Liver (tissue), 9 donors: ENCODE data around the gene UBASH3B. TPM values are rescaled to one million over a fixed set of nuclear protein-coding genes. Genes with fewer than 3 reads are reported as not detected.

Source experiments
- DNase-seq: peaks from one replicate; pipeline ENCODE4 v3.0.0-alpha.2; 2017; ENCODE audit warnings: low spot score
- H3K27ac ChIP-seq, 2 donors: one replicate each; pipeline ENCODE4 v1.7.0; 2013; ENCODE audit warnings: inconsistent platforms in 2 of 2, low read length in 2 of 2, control low read depth in 1 of 2, low read depth in 1 of 2, mild to moderate bottlenecking in 1 of 2
- H3K27me3 ChIP-seq, 4 donors: one replicate each; pipeline versions ENCODE4 v1.6.1 to v1.7.0; 2013; ENCODE audit warnings: low read length in 3 of 4, inconsistent platforms in 1 of 4, mild to moderate bottlenecking in 1 of 4, moderate library complexity in 1 of 4; ENCODE audit not compliant: control insufficient read depth in 4 of 4, insufficient read depth in 4 of 4
- H3K36me3 ChIP-seq, 4 donors: one replicate each; pipeline versions ENCODE4 v1.6.1 to v1.7.0; 2013; ENCODE audit warnings: low read length in 3 of 4, mild to moderate bottlenecking in 3 of 4, low read depth in 1 of 4, moderate library complexity in 1 of 4; ENCODE audit not compliant: control insufficient read depth in 4 of 4, insufficient read depth in 3 of 4
- H3K4me1 ChIP-seq, 4 donors: one replicate each; pipeline versions ENCODE4 v1.6.1 to v1.7.0; 2013; ENCODE audit warnings: low read length in 3 of 4, mild to moderate bottlenecking in 3 of 4, moderate library complexity in 1 of 4; ENCODE audit not compliant: control insufficient read depth in 4 of 4, insufficient read depth in 4 of 4
- H3K4me3 ChIP-seq, 3 donors: one replicate each; pipeline versions ENCODE4 v1.6.1 to v1.7.0; 2013; ENCODE audit warnings: low read length in 3 of 3, control low read depth in 1 of 3, low read depth in 1 of 3, mild to moderate bottlenecking in 1 of 3
- H3K9ac ChIP-seq, 2 donors: one replicate each; pipeline ENCODE4 v1.7.0; 2013; ENCODE audit warnings: low read length in 2 of 2, mild to moderate bottlenecking in 2 of 2, moderate library complexity in 2 of 2, control low read depth in 1 of 2, low read depth in 1 of 2
- H3K9me3 ChIP-seq, 4 donors: one replicate each; pipeline versions ENCODE4 v1.6.1 to v1.7.0; 2013; ENCODE audit warnings: low read length in 3 of 4; ENCODE audit not compliant: control insufficient read depth in 4 of 4
- ATF3 ChIP-seq: IDR thresholded peaks from 2 replicates; pipeline ENCODE4 v1.6.1; 2016; ENCODE audit warnings: antibody characterized with exemption
- CTCF ChIP-seq: fragments of 150-350 bp; IDR thresholded peaks from 2 replicates; pipeline ENCODE4 v1.5.1; 2017; ENCODE audit warnings: improper control_type of control experiment, low read depth, low read length; ENCODE audit not compliant: missing input control
- FOXA1 ChIP-seq: IDR thresholded peaks from 2 replicates; pipeline ENCODE4 v1.6.1; 2016; ENCODE audit warnings: antibody characterized with exemption
- FOXA2 ChIP-seq: IDR thresholded peaks from 2 replicates; pipeline ENCODE4 v1.6.1; 2016; ENCODE audit warnings: antibody characterized with exemption
- GABPA ChIP-seq, 2 donors: IDR thresholded peaks in 1 of 2; conservative IDR thresholded peaks in 1 of 2; 2 replicates each; pipeline ENCODE4 v1.6.1; 2016; ENCODE audit warnings: antibody characterized with exemption in 2 of 2, mild to moderate bottlenecking in 1 of 2, moderate library complexity in 1 of 2
- HNF4A ChIP-seq, 2 donors: conservative IDR thresholded peaks; 2 replicates each; pipeline ENCODE4 v1.6.1; 2016; ENCODE audit warnings: antibody characterized with exemption in 2 of 2, mild to moderate bottlenecking in 2 of 2
- JUND ChIP-seq, 2 donors: IDR thresholded peaks; 2 replicates each; pipeline ENCODE4 v1.6.1; 2016; ENCODE audit warnings: antibody characterized with exemption in 2 of 2
- MAX ChIP-seq: IDR thresholded peaks from 2 replicates; pipeline ENCODE4 v1.6.1; 2016; ENCODE audit warnings: antibody characterized with exemption
- NR2F2 ChIP-seq: IDR thresholded peaks from 2 replicates; pipeline ENCODE4 v1.6.1; 2016; ENCODE audit warnings: antibody characterized with exemption
- REST ChIP-seq: IDR thresholded peaks from 2 replicates; pipeline ENCODE4 v1.6.1; 2016; ENCODE audit warnings: antibody characterized with exemption, mild to moderate bottlenecking
- RXRA ChIP-seq, 2 donors: IDR thresholded peaks; 2 replicates each; pipeline ENCODE4 v1.6.1; 2017 to 2018; ENCODE audit warnings: antibody characterized with exemption in 2 of 2, mild to moderate bottlenecking in 1 of 2
- SP1 ChIP-seq: IDR thresholded peaks from 2 replicates; pipeline ENCODE4 v1.6.1; 2018; ENCODE audit warnings: antibody characterized with exemption, mild to moderate bottlenecking
- TAF1 ChIP-seq: conservative IDR thresholded peaks from 2 replicates; pipeline ENCODE4 v1.6.1; 2016; ENCODE audit warnings: antibody characterized with exemption, mild to moderate bottlenecking
- YY1 ChIP-seq: IDR thresholded peaks from 2 replicates; pipeline ENCODE4 v1.6.1; 2016; ENCODE audit warnings: antibody characterized with exemption, mild to moderate bottlenecking
- ZBTB33 ChIP-seq: IDR thresholded peaks from 2 replicates; pipeline ENCODE4 v1.6.1; 2016; ENCODE audit warnings: antibody characterized with exemption
- WGBS: extraction: QIAGEN DNeasy Blood & Tissue Kit; methylation state at CpG from one replicate; pipeline ENCODE4 v1.1.7; 2013; 5-methylcytosine and 5-hydroxymethylcytosine counted together
- polyA plus RNA-seq, 2 donors: library from polyadenylated mRNA; stranded (reverse) in 1 of 2; unstranded in 1 of 2; fragments of 200-250 nt in 1 of 2; fragments of >200 nt in 1 of 2; fragmentation: Nextera tagmentation in 1 of 2; extraction: Ambion mirVana in 1 of 2; gene quantifications; one replicate each; pipeline versions ENCODE4 v1.2.1 to v1.2.3, GENCODE V29; 2013 to 2015
- total RNA-seq, 2 donors: library from RNA; depleted of rRNA; stranded (reverse); fragments of >200 nt; gene quantifications; one replicate each; pipeline ENCODE4 v1.2.3, GENCODE V29; 2014
- donor health status: healthy.
- donor health status: healthy.
- donor health status: healthy.
- donor health status: healthy.
- donor health status: healthy.

The UBASH3B gene
- total and polyA plus RNA-seq, 4 donors = 0.48 to 5.5 (median 2.5) TPM

GRCh38 chr11:122744357-122744756 lies 88.8 kb downstream of the UBASH3B start:
- no peak for DNase-seq
- TF ChIP-seq TAF1 = no peak
- TF ChIP-seq CTCF = no peak
- TF ChIP-seq ZBTB33 = no peak
- TF ChIP-seq RXRA (IDR thresholded peaks at IDR 0.05) = no peak
- no peak for TF ChIP-seq FOXA2
- TF ChIP-seq YY1 = no peak
- no peak for TF ChIP-seq FOXA1
- Histone ChIP-seq H3K4me1 (peaks cover 0 to 8% (median 0%) of the 10 kb centered on the region in 4 donors), H3K9ac (no peak overlapping the region), H3K36me3 (no peaks in the 10 kb centered on the region), H3K9me3 (no peaks in the 10 kb centered on the region), H3K27me3 (no peaks in the 10 kb centered on the region), H3K27ac (no peak overlapping the region), H3K4me3 (no peak overlapping the region)
- 83% methylated on average over 5 of the region's 5 CpGs for WGBS

GRCh38 chr11:122745111-122745510 lies 89.6 kb downstream of the UBASH3B start:
- Histone ChIP-seq H3K27ac (no peak overlapping the region), H3K27me3 (no peaks in the 10 kb centered on the region), H3K4me1 (peaks cover 0 to 8% (median 0%) of the 10 kb centered on the region in 4 donors), H3K4me3 (no peak overlapping the region), H3K9ac (no peak overlapping the region), H3K9me3 (no peaks in the 10 kb centered on the region), H3K36me3 (no peaks in the 10 kb centered on the region)
- no peak for DNase-seq
- TF ChIP-seq HNF4A (conservative IDR thresholded peaks at IDR 0.05) = no peak
- no peak for TF ChIP-seq REST
- TF ChIP-seq JUND (IDR thresholded peaks at IDR 0.05) = no peak
- no peak for TF ChIP-seq TAF1
- TF ChIP-seq CTCF = no peak
- TF ChIP-seq ATF3 = no peak
- TF ChIP-seq GABPA (IDR thresholded peaks at IDR 0.05 in 1 of 2, conservative IDR thresholded peaks at IDR 0.05 in 1 of 2) = no peak
- no peak for TF ChIP-seq NR2F2
- no peak for TF ChIP-seq FOXA1
- no peak for TF ChIP-seq MAX
- no peak for TF ChIP-seq SP1
- WGBS = 86% methylated on average over 2 of the region's 2 CpGs
